H1 (cell line): ENCODE data around the gene OSR1. TPM values are rescaled to one million over a fixed set of nuclear protein-coding genes. Genes with fewer than 3 reads are reported as not detected.

ENCODE experiments used
- CTCF ChIA-PET: fragments of 300-600 bp; sonication (Branson Sonifier 250); formaldehyde crosslinking; loops from one replicate; lab custom pipeline; 2021; ENCODE audit not compliant: partially characterized antibody; lab: Charles Lee
- POLR2A ChIA-PET: fragments of 300-600 bp; sonication (Branson Sonifier 250); formaldehyde crosslinking; loops from one replicate; lab custom pipeline; 2021; ENCODE audit warnings: inconsistent platforms; ENCODE audit not compliant: partially characterized antibody; lab: Charles Lee
- DNase-seq, 2 experiments: peaks; one replicate each; pipeline versions ENCODE4 v3.0.0 to v3.0.0-alpha.2; 2010 to 2022; ENCODE audit warnings: low spot score in 2 of 2, low read depth in 1 of 2, mixed read lengths in 1 of 2
- FAIRE-seq: peaks from 2 replicates; lab custom pipeline; 2011; peaks lifted over from hg19 to GRCh38; lab: Jason Lieb, UNC
- H2AFZ ChIP-seq: 2 replicates; pipeline ENCODE4 v1.8.1; 2012; ENCODE audit warnings: low read length, inconsistent platforms
- H2AK5ac ChIP-seq: 2 replicates; pipeline ENCODE4 v1.6.1; 2013; ENCODE audit warnings: low read depth, low read length
- H2BK120ac ChIP-seq: replicated peaks from 2 replicates; pipeline ENCODE3; 2013; ENCODE audit warnings: low read depth, low read length, inconsistent platforms
- H2BK12ac ChIP-seq: 2 replicates; pipeline ENCODE4 v1.6.1; 2013; ENCODE audit warnings: low read depth, low read length
- H2BK15ac ChIP-seq: 2 replicates; pipeline ENCODE4 v1.6.1; 2013; ENCODE audit warnings: low read length
- H2BK20ac ChIP-seq: 2 replicates; pipeline ENCODE4 v1.6.1; 2013; ENCODE audit warnings: low read length
- H2BK5ac ChIP-seq: 2 replicates; pipeline ENCODE4 v1.6.1; 2013; ENCODE audit warnings: low read depth, low read length
- H3K14ac ChIP-seq: 2 replicates; pipeline ENCODE4 v1.6.1; 2013; ENCODE audit warnings: inconsistent platforms; ENCODE audit not compliant: insufficient read length
- H3K18ac ChIP-seq: 2 replicates; pipeline ENCODE4 v1.6.1; 2013; ENCODE audit warnings: low read length; ENCODE audit errors: extremely low read depth
- H3K23ac ChIP-seq: 2 replicates; pipeline ENCODE4 v1.6.1; 2013; ENCODE audit warnings: inconsistent platforms; ENCODE audit not compliant: insufficient read length
- H3K23me2 ChIP-seq: 2 replicates; pipeline ENCODE4 v1.6.1; 2013; ENCODE audit warnings: low read depth, low read length
- H3K27ac ChIP-seq: 2 replicates; pipeline ENCODE4 v1.6.1; 2011; ENCODE audit warnings: low read depth, low read length, inconsistent platforms
- H3K27me3 ChIP-seq, 4 experiments: replicated peaks in 1 of 4; 1 replicate in 1 of 4; 2 replicates in 3 of 4; pipeline versions ENCODE4 v1.6.1 to v1.8.1; 2011 to 2013; ENCODE audit warnings: low read length in 3 of 4, mild to moderate bottlenecking in 3 of 4, inconsistent platforms in 2 of 4, mixed read lengths in 2 of 4, moderate library complexity in 1 of 4; ENCODE audit not compliant: control insufficient read depth in 3 of 4, insufficient read depth in 3 of 4; ENCODE audit errors: extremely low read depth in 1 of 4
- H3K36me3 ChIP-seq, 4 experiments: 2 replicates each; pipeline versions ENCODE4 v1.6.1 to v1.8.1; 2011 to 2013; ENCODE audit warnings: mild to moderate bottlenecking in 4 of 4, low read length in 3 of 4, moderate library complexity in 2 of 4, control low read depth in 1 of 4, inconsistent platforms in 1 of 4; ENCODE audit not compliant: insufficient read depth in 4 of 4, control insufficient read depth in 2 of 4
- H3K4ac ChIP-seq: replicated peaks from 2 replicates; pipeline ENCODE3; 2013; ENCODE audit warnings: low read length, low read depth, mixed read lengths, inconsistent platforms; ENCODE audit not compliant: insufficient read length
- H3K4me1 ChIP-seq, 4 experiments: replicated peaks in 1 of 4; 1 replicate in 1 of 4; 2 replicates in 3 of 4; pipeline versions ENCODE4 v1.6.1 to v1.8.1; 2011 to 2013; ENCODE audit warnings: low read length in 3 of 4, inconsistent platforms in 2 of 4, mixed read lengths in 1 of 4; ENCODE audit not compliant: insufficient read depth in 4 of 4, control insufficient read depth in 3 of 4
- H3K4me2 ChIP-seq, 2 experiments: 2 replicates each; pipeline versions ENCODE4 v1.6.1 to v1.8.1; 2011 to 2013; ENCODE audit warnings: low read depth in 2 of 2, low read length in 2 of 2, control low read depth in 1 of 2, inconsistent platforms in 1 of 2, mild to moderate bottlenecking in 1 of 2; ENCODE audit not compliant: insufficient read depth in 1 of 2
- H3K4me3 ChIP-seq, 4 experiments: fragments of 200-600, 300-600 bp in 1 of 4; sonication (generic), shearing (Covaris generic), sonication (Bioruptor Twin) in 1 of 4; 2 replicates each; pipeline versions ENCODE4 v1.5.1 to v1.8.1; 2011 to 2016; ENCODE audit warnings: low read length in 4 of 4, low read depth in 3 of 4, control low read depth in 2 of 4, inconsistent platforms in 2 of 4, mild to moderate bottlenecking in 2 of 4, mixed read lengths in 1 of 4, moderate library complexity in 1 of 4; ENCODE audit not compliant: insufficient read depth in 2 of 4; ENCODE audit errors: extremely low read depth in 1 of 4
- H3K56ac ChIP-seq: replicated peaks from 2 replicates; pipeline ENCODE3; 2013; ENCODE audit warnings: low read depth, mild to moderate bottlenecking, mixed read lengths, low read length, inconsistent platforms; ENCODE audit not compliant: insufficient read length
- H3K79me1 ChIP-seq: 2 replicates; pipeline ENCODE4 v1.6.1; 2013; ENCODE audit warnings: low read depth, low read length, control low read depth
- H3K79me2 ChIP-seq, 2 experiments: 2 replicates each; pipeline versions ENCODE4 v1.6.1 to v1.8.1; 2012 to 2013; ENCODE audit warnings: low read length in 2 of 2, mild to moderate bottlenecking in 2 of 2, inconsistent platforms in 1 of 2; ENCODE audit not compliant: insufficient read depth in 2 of 2, control insufficient read depth in 1 of 2
- H3K9ac ChIP-seq, 4 experiments: replicated peaks in 1 of 4; 1 replicate in 1 of 4; 2 replicates in 3 of 4; pipeline versions ENCODE4 v1.6.1 to v1.8.1; 2011 to 2013; ENCODE audit warnings: low read depth in 3 of 4, low read length in 3 of 4, control low read depth in 2 of 4, mild to moderate bottlenecking in 2 of 4, moderate library complexity in 2 of 4, inconsistent platforms in 1 of 4; ENCODE audit errors: extremely low read depth in 1 of 4
- H3K9me3 ChIP-seq, 2 experiments: 2 replicates each; pipeline versions ENCODE4 v1.6.1 to v1.8.1; 2012 to 2013; ENCODE audit warnings: mild to moderate bottlenecking in 2 of 2, moderate library complexity in 2 of 2, control low read depth in 1 of 2, inconsistent platforms in 1 of 2, low read depth in 1 of 2, low read length in 1 of 2, mixed read lengths in 1 of 2; ENCODE audit not compliant: insufficient read depth in 2 of 2
- H4K20me1 ChIP-seq, 2 experiments: replicated peaks in 1 of 2; 2 replicates each; pipeline versions ENCODE3 to v1.8.1; 2011 to 2013; ENCODE audit warnings: inconsistent platforms in 2 of 2, low read length in 2 of 2, mild to moderate bottlenecking in 1 of 2; ENCODE audit not compliant: insufficient read depth in 2 of 2, control insufficient read depth in 1 of 2
- H4K5ac ChIP-seq: 2 replicates; pipeline ENCODE4 v1.6.1; 2013; ENCODE audit warnings: low read length, low read depth, mixed read lengths, inconsistent platforms; ENCODE audit not compliant: insufficient read length
- H4K8ac ChIP-seq: 2 replicates; pipeline ENCODE4 v1.8.0; 2013; ENCODE audit warnings: mild to moderate bottlenecking, moderate library complexity, low read length, inconsistent platforms; ENCODE audit not compliant: insufficient read depth; ENCODE audit errors: extremely low read depth
- H4K91ac ChIP-seq: replicated peaks from 2 replicates; pipeline ENCODE3; 2013; ENCODE audit warnings: low read length, mixed read lengths, inconsistent platforms; ENCODE audit not compliant: insufficient read length
- CTBP2 ChIP-seq: IDR thresholded peaks from 2 replicates; pipeline ENCODE4 v1.7.0; 2011; ENCODE audit warnings: borderline replicate concordance, mild to moderate bottlenecking, moderate library complexity, mixed read lengths, low read length; ENCODE audit not compliant: insufficient read depth, insufficient read length
- EP300 ChIP-seq, 2 experiments: IDR thresholded peaks; 1 replicate in 1 of 2; 2 replicates in 1 of 2; pipeline ENCODE4 v1.6.1; 2011 to 2012; ENCODE audit warnings: low read depth in 2 of 2, low read length in 2 of 2, mild to moderate bottlenecking in 2 of 2, borderline replicate concordance in 1 of 2, inconsistent platforms in 1 of 2, moderate library complexity in 1 of 2
- GTF2F1 ChIP-seq: IDR thresholded peaks from 2 replicates; pipeline ENCODE4 v1.6.1; 2012; ENCODE audit warnings: low read depth, low read length, improper control_type of control experiment, borderline replicate concordance
- HDAC2 ChIP-seq, 2 experiments: fragments of 300-600 bp in 1 of 2; sonication (generic) in 1 of 2; IDR thresholded peaks; 2 replicates each; pipeline ENCODE4 v1.6.1; 2011 to 2012; ENCODE audit warnings: low read depth in 2 of 2, low read length in 2 of 2, mild to moderate bottlenecking in 2 of 2, moderate library complexity in 2 of 2, borderline replicate concordance in 1 of 2, inconsistent platforms in 1 of 2
- HDAC6 ChIP-seq: IDR thresholded peaks from one replicate; pipeline ENCODE4 v1.7.1; 2012; ENCODE audit warnings: low read depth, mild to moderate bottlenecking, inconsistent platforms, low read length, moderate library complexity
- JUN ChIP-seq: IDR thresholded peaks from 2 replicates; pipeline ENCODE4 v1.6.1; 2011; ENCODE audit warnings: low read depth, mild to moderate bottlenecking, improper control_type of control experiment, low read length
- JUND ChIP-seq: IDR thresholded peaks from 2 replicates; pipeline ENCODE4 v1.6.1; 2011; ENCODE audit warnings: mild to moderate bottlenecking, improper control_type of control experiment, low read length
- MAFK ChIP-seq: IDR thresholded peaks from 2 replicates; pipeline ENCODE4 v1.6.1; 2012; ENCODE audit warnings: low read depth, mild to moderate bottlenecking, improper control_type of control experiment, low read length
- NANOG ChIP-seq: IDR thresholded peaks from 2 replicates; pipeline ENCODE4 v1.6.1; 2011; ENCODE audit warnings: low read length, low read depth, mild to moderate bottlenecking, inconsistent platforms; ENCODE audit not compliant: insufficient read depth, poor library complexity, severe bottlenecking
- POLR2A ChIP-seq, 2 experiments: IDR thresholded peaks; 1 replicate in 1 of 2; 2 replicates in 1 of 2; pipeline ENCODE4 v1.6.1; 2011; ENCODE audit warnings: low read depth in 2 of 2, low read length in 2 of 2, mild to moderate bottlenecking in 2 of 2; ENCODE audit errors: control extremely low read depth in 1 of 2
- RBBP5 ChIP-seq: IDR thresholded peaks from 2 replicates; pipeline ENCODE4 v1.7.1; 2012; ENCODE audit warnings: low read depth, mild to moderate bottlenecking, inconsistent platforms, low read length, moderate library complexity, borderline replicate concordance
- SP2 ChIP-seq: IDR thresholded peaks from 2 replicates; pipeline ENCODE4 v1.6.1; 2012; ENCODE audit warnings: mild to moderate bottlenecking, low read length, inconsistent platforms
- USF2 ChIP-seq: IDR thresholded peaks from 2 replicates; pipeline ENCODE4 v1.6.1; 2011; ENCODE audit warnings: low read length, improper control_type of control experiment
- WGBS, 2 experiments: shearing (Covaris generic) in 1 of 2; methylation state at CpG; one replicate each; pipeline versions ENCODE4 v1.1.6 to v1.1.7; 2013 to 2015; ENCODE audit warnings: low lambda C conversion rate in 2 of 2, mixed read lengths in 2 of 2, inconsistent platforms in 1 of 2, low coverage in 1 of 2, missing lambda C conversion rate in 1 of 2; ENCODE audit not compliant: insufficient replicate concordance in 2 of 2, insufficient coverage in 1 of 2, insufficient read length in 1 of 2; ENCODE audit errors: extremely low coverage in 1 of 2, missing lambda C conversion rate in 1 of 2; 5-methylcytosine and 5-hydroxymethylcytosine counted together
- polyA plus RNA-seq, 7 experiments: library from polyadenylated mRNA; depleted of rRNA in 3 of 7; stranded (reverse) in 5 of 7; unstranded in 2 of 7; fragments of >200 nt in 5 of 7; fragments of 200-250 nt in 2 of 7; gene quantifications; 1 replicate in 5 of 7; 2 replicates in 1 of 7; 4 replicates in 1 of 7; pipeline versions ENCODE4 v1.2.1 to v1.2.3, GENCODE V29; 2011 to 2013; ENCODE audit warnings: missing spikeins in 2 of 7, mixed read lengths in 2 of 7
- total RNA-seq: library from RNA; stranded (reverse); fragmentation: NEBNext Ultra II Directional; extraction: Animal tissue kit (Norgen Biotek cat#: 25700); gene quantifications from 2 replicates; pipeline ENCODE4 v1.2.1, GENCODE V29; 2021

The OSR1 gene
- total and polyA plus RNA-seq, 2 of the 8 experiments (the other 6 are each of a cell fraction or from before 2014, with no cell fraction given): 0.05 to 0.22 TPM

GRCh38 chr2:19319064-19319463, 39.4 kb downstream of the OSR1 start:
- H3K9me3 ChIP-seq: peaks cover 0 to 2% of the 10 kb centered on the region in 2 experiments; a peak in 1 of 4 replicates
- H3K79me2 ChIP-seq: no peaks in the 10 kb centered on the region
- ChIA-PET CTCF (interaction anchor here (0.8 to 1.4 kb wide), 3 partner anchors 29 to 570 kb away, joined by 3 to 5 read pairs (median 3); no protein-coding TSS in a partner anchor), POLR2A (no interaction called here)
- no peaks in the 10 kb centered on the region; the same call in 1 of the 2 replicates for H3K23me2 ChIP-seq
- H2BK20ac ChIP-seq: no peak overlapping the region
- H3K14ac ChIP-seq: no peak overlapping the region
- no peak overlapping the region for H2AFZ ChIP-seq
- no peak overlapping the region for H3K4me2 ChIP-seq
- H3K4me1 ChIP-seq: no peaks in the 10 kb centered on the region
- no peak overlapping the region for H4K91ac ChIP-seq
- no peaks in the 10 kb centered on the region for H4K20me1 ChIP-seq
- H2BK5ac ChIP-seq: no peak overlapping the region
- H3K23ac ChIP-seq: no peak overlapping the region
- no peaks in the 10 kb centered on the region for H3K36me3 ChIP-seq
- H3K9ac ChIP-seq: no peak overlapping the region
- H2BK12ac ChIP-seq: no peak overlapping the region
- no peak overlapping the region for H2AK5ac ChIP-seq
- no peak overlapping the region for H3K4ac ChIP-seq
- H4K5ac ChIP-seq: no peak overlapping the region
- H2BK120ac ChIP-seq: no peak overlapping the region
- H2BK15ac ChIP-seq: no peak overlapping the region
- H3K56ac ChIP-seq: no peak overlapping the region
- no peaks in the 10 kb centered on the region for H3K27me3 ChIP-seq
- FAIRE-seq (no peak), DNase-seq (no peak)
- no peak overlapping the region for H3K18ac ChIP-seq
- H3K79me1 ChIP-seq: no peaks in the 10 kb centered on the region
- H3K27ac ChIP-seq: no peak overlapping the region
- WGBS, 2 experiments: 88% methylated on average over 3 of the region's 3 CpGs; no CpG with 5 or more reads in 1 of the 2 experiments
- H4K8ac ChIP-seq: no peak overlapping the region
- no peak overlapping the region for H3K4me3 ChIP-seq
- TF ChIP-seq POLR2A (IDR thresholded peaks at IDR 0.05; ENCODE audit: control extremely low read depth in 1 of 2, low read depth in 2 of 2, low read length in 2 of 2): no peak
- TF ChIP-seq GTF2F1: no peak
- no peak for TF ChIP-seq EP300 (IDR thresholded peaks at IDR 0.05; ENCODE audit: borderline replicate concordance in 1 of 2, low read depth in 2 of 2, low read length in 2 of 2)
- TF ChIP-seq NANOG: no peak
- TF ChIP-seq MAFK: no peak
- TF ChIP-seq JUND: no peak
- no peak for TF ChIP-seq USF2
- TF ChIP-seq RBBP5: no peak
- TF ChIP-seq SP2: no peak
- no peak for TF ChIP-seq HDAC6
- no peak for TF ChIP-seq JUN
- TF ChIP-seq CTBP2: no peak
- TF ChIP-seq HDAC2 (IDR thresholded peaks at IDR 0.05; ENCODE audit: borderline replicate concordance in 1 of 2, low read depth in 2 of 2, low read length in 2 of 2): no peak
